H1 (cell line): ENCODE results near the gene CFAP141. TPM values are rescaled to one million over a fixed set of nuclear protein-coding genes. Genes with fewer than 3 reads are reported as not detected.

ENCODE experiments used
- CTCF ChIA-PET: fragments of 300-600 bp; sonication (Branson Sonifier 250); formaldehyde crosslinking; loops from one replicate; lab custom pipeline; 2021; ENCODE audit not compliant: partially characterized antibody; lab: Charles Lee
- POLR2A ChIA-PET: fragments of 300-600 bp; sonication (Branson Sonifier 250); formaldehyde crosslinking; loops from one replicate; lab custom pipeline; 2021; ENCODE audit warnings: inconsistent platforms; ENCODE audit not compliant: partially characterized antibody; lab: Charles Lee
- DNase-seq, 2 experiments: peaks; one replicate each; pipeline versions ENCODE4 v3.0.0 to v3.0.0-alpha.2; 2010 to 2022; ENCODE audit warnings: low spot score in 2 of 2, low read depth in 1 of 2, mixed read lengths in 1 of 2
- FAIRE-seq: peaks from 2 replicates; lab custom pipeline; 2011; peaks lifted over from hg19 to GRCh38; lab: Jason Lieb, UNC
- H2AFZ ChIP-seq: 2 replicates; pipeline ENCODE4 v1.8.1; 2012; ENCODE audit warnings: low read length, inconsistent platforms
- H2AK5ac ChIP-seq: 2 replicates; pipeline ENCODE4 v1.6.1; 2013; ENCODE audit warnings: low read depth, low read length
- H2BK120ac ChIP-seq: replicated peaks from 2 replicates; pipeline ENCODE3; 2013; ENCODE audit warnings: low read depth, low read length, inconsistent platforms
- H2BK12ac ChIP-seq: 2 replicates; pipeline ENCODE4 v1.6.1; 2013; ENCODE audit warnings: low read depth, low read length
- H2BK15ac ChIP-seq: 2 replicates; pipeline ENCODE4 v1.6.1; 2013; ENCODE audit warnings: low read length
- H2BK20ac ChIP-seq: 2 replicates; pipeline ENCODE4 v1.6.1; 2013; ENCODE audit warnings: low read length
- H2BK5ac ChIP-seq: 2 replicates; pipeline ENCODE4 v1.6.1; 2013; ENCODE audit warnings: low read depth, low read length
- H3K14ac ChIP-seq: 2 replicates; pipeline ENCODE4 v1.6.1; 2013; ENCODE audit warnings: inconsistent platforms; ENCODE audit not compliant: insufficient read length
- H3K18ac ChIP-seq: 2 replicates; pipeline ENCODE4 v1.6.1; 2013; ENCODE audit warnings: low read length; ENCODE audit errors: extremely low read depth
- H3K23ac ChIP-seq: 2 replicates; pipeline ENCODE4 v1.6.1; 2013; ENCODE audit warnings: inconsistent platforms; ENCODE audit not compliant: insufficient read length
- H3K23me2 ChIP-seq: 2 replicates; pipeline ENCODE4 v1.6.1; 2013; ENCODE audit warnings: low read depth, low read length
- H3K27ac ChIP-seq: 2 replicates; pipeline ENCODE4 v1.6.1; 2011; ENCODE audit warnings: low read depth, low read length, inconsistent platforms
- H3K27me3 ChIP-seq, 4 experiments: replicated peaks in 1 of 4; 1 replicate in 1 of 4; 2 replicates in 3 of 4; pipeline versions ENCODE4 v1.6.1 to v1.8.1; 2011 to 2013; ENCODE audit warnings: low read length in 3 of 4, mild to moderate bottlenecking in 3 of 4, inconsistent platforms in 2 of 4, mixed read lengths in 2 of 4, moderate library complexity in 1 of 4; ENCODE audit not compliant: control insufficient read depth in 3 of 4, insufficient read depth in 3 of 4; ENCODE audit errors: extremely low read depth in 1 of 4
- H3K36me3 ChIP-seq, 4 experiments: 2 replicates each; pipeline versions ENCODE4 v1.6.1 to v1.8.1; 2011 to 2013; ENCODE audit warnings: mild to moderate bottlenecking in 4 of 4, low read length in 3 of 4, moderate library complexity in 2 of 4, control low read depth in 1 of 4, inconsistent platforms in 1 of 4; ENCODE audit not compliant: insufficient read depth in 4 of 4, control insufficient read depth in 2 of 4
- H3K4ac ChIP-seq: replicated peaks from 2 replicates; pipeline ENCODE3; 2013; ENCODE audit warnings: low read length, low read depth, mixed read lengths, inconsistent platforms; ENCODE audit not compliant: insufficient read length
- H3K4me1 ChIP-seq, 4 experiments: replicated peaks in 1 of 4; 1 replicate in 1 of 4; 2 replicates in 3 of 4; pipeline versions ENCODE4 v1.6.1 to v1.8.1; 2011 to 2013; ENCODE audit warnings: low read length in 3 of 4, inconsistent platforms in 2 of 4, mixed read lengths in 1 of 4; ENCODE audit not compliant: insufficient read depth in 4 of 4, control insufficient read depth in 3 of 4
- H3K4me2 ChIP-seq, 2 experiments: 2 replicates each; pipeline versions ENCODE4 v1.6.1 to v1.8.1; 2011 to 2013; ENCODE audit warnings: low read depth in 2 of 2, low read length in 2 of 2, control low read depth in 1 of 2, inconsistent platforms in 1 of 2, mild to moderate bottlenecking in 1 of 2; ENCODE audit not compliant: insufficient read depth in 1 of 2
- H3K4me3 ChIP-seq, 4 experiments: fragments of 200-600, 300-600 bp in 1 of 4; sonication (generic), shearing (Covaris generic), sonication (Bioruptor Twin) in 1 of 4; 2 replicates each; pipeline versions ENCODE4 v1.5.1 to v1.8.1; 2011 to 2016; ENCODE audit warnings: low read length in 4 of 4, low read depth in 3 of 4, control low read depth in 2 of 4, inconsistent platforms in 2 of 4, mild to moderate bottlenecking in 2 of 4, mixed read lengths in 1 of 4, moderate library complexity in 1 of 4; ENCODE audit not compliant: insufficient read depth in 2 of 4; ENCODE audit errors: extremely low read depth in 1 of 4
- H3K56ac ChIP-seq: replicated peaks from 2 replicates; pipeline ENCODE3; 2013; ENCODE audit warnings: low read depth, mild to moderate bottlenecking, mixed read lengths, low read length, inconsistent platforms; ENCODE audit not compliant: insufficient read length
- H3K79me1 ChIP-seq: 2 replicates; pipeline ENCODE4 v1.6.1; 2013; ENCODE audit warnings: low read depth, low read length, control low read depth
- H3K79me2 ChIP-seq, 2 experiments: 2 replicates each; pipeline versions ENCODE4 v1.6.1 to v1.8.1; 2012 to 2013; ENCODE audit warnings: low read length in 2 of 2, mild to moderate bottlenecking in 2 of 2, inconsistent platforms in 1 of 2; ENCODE audit not compliant: insufficient read depth in 2 of 2, control insufficient read depth in 1 of 2
- H3K9ac ChIP-seq, 4 experiments: replicated peaks in 1 of 4; 1 replicate in 1 of 4; 2 replicates in 3 of 4; pipeline versions ENCODE4 v1.6.1 to v1.8.1; 2011 to 2013; ENCODE audit warnings: low read depth in 3 of 4, low read length in 3 of 4, control low read depth in 2 of 4, mild to moderate bottlenecking in 2 of 4, moderate library complexity in 2 of 4, inconsistent platforms in 1 of 4; ENCODE audit errors: extremely low read depth in 1 of 4
- H3K9me3 ChIP-seq, 2 experiments: 2 replicates each; pipeline versions ENCODE4 v1.6.1 to v1.8.1; 2012 to 2013; ENCODE audit warnings: mild to moderate bottlenecking in 2 of 2, moderate library complexity in 2 of 2, control low read depth in 1 of 2, inconsistent platforms in 1 of 2, low read depth in 1 of 2, low read length in 1 of 2, mixed read lengths in 1 of 2; ENCODE audit not compliant: insufficient read depth in 2 of 2
- H4K20me1 ChIP-seq, 2 experiments: replicated peaks in 1 of 2; 2 replicates each; pipeline versions ENCODE3 to v1.8.1; 2011 to 2013; ENCODE audit warnings: inconsistent platforms in 2 of 2, low read length in 2 of 2, mild to moderate bottlenecking in 1 of 2; ENCODE audit not compliant: insufficient read depth in 2 of 2, control insufficient read depth in 1 of 2
- H4K5ac ChIP-seq: 2 replicates; pipeline ENCODE4 v1.6.1; 2013; ENCODE audit warnings: low read length, low read depth, mixed read lengths, inconsistent platforms; ENCODE audit not compliant: insufficient read length
- H4K8ac ChIP-seq: 2 replicates; pipeline ENCODE4 v1.8.0; 2013; ENCODE audit warnings: mild to moderate bottlenecking, moderate library complexity, low read length, inconsistent platforms; ENCODE audit not compliant: insufficient read depth; ENCODE audit errors: extremely low read depth
- H4K91ac ChIP-seq: replicated peaks from 2 replicates; pipeline ENCODE3; 2013; ENCODE audit warnings: low read length, mixed read lengths, inconsistent platforms; ENCODE audit not compliant: insufficient read length
- BACH1 ChIP-seq: IDR thresholded peaks from 2 replicates; pipeline ENCODE4 v1.6.1; 2012; ENCODE audit warnings: low read length, improper control_type of control experiment
- CTCF ChIP-seq, 3 experiments: IDR thresholded peaks; 1 replicate in 2 of 3; 2 replicates in 1 of 3; pipeline versions ENCODE4 v1.5.1 to v1.6.1; 2011; ENCODE audit warnings: low read length in 3 of 3, mild to moderate bottlenecking in 3 of 3, inconsistent platforms in 2 of 3, low read depth in 1 of 3, moderate library complexity in 1 of 3; ENCODE audit not compliant: insufficient read depth in 1 of 3; ENCODE audit errors: control extremely low read depth in 1 of 3
- WGBS, 2 experiments: shearing (Covaris generic) in 1 of 2; methylation state at CpG; one replicate each; pipeline versions ENCODE4 v1.1.6 to v1.1.7; 2013 to 2015; ENCODE audit warnings: low lambda C conversion rate in 2 of 2, mixed read lengths in 2 of 2, inconsistent platforms in 1 of 2, low coverage in 1 of 2, missing lambda C conversion rate in 1 of 2; ENCODE audit not compliant: insufficient replicate concordance in 2 of 2, insufficient coverage in 1 of 2, insufficient read length in 1 of 2; ENCODE audit errors: extremely low coverage in 1 of 2, missing lambda C conversion rate in 1 of 2; 5-methylcytosine and 5-hydroxymethylcytosine counted together
- polyA plus RNA-seq, 7 experiments: library from polyadenylated mRNA; depleted of rRNA in 3 of 7; stranded (reverse) in 5 of 7; unstranded in 2 of 7; fragments of >200 nt in 5 of 7; fragments of 200-250 nt in 2 of 7; gene quantifications; 1 replicate in 5 of 7; 2 replicates in 1 of 7; 4 replicates in 1 of 7; pipeline versions ENCODE4 v1.2.1 to v1.2.3, GENCODE V29; 2011 to 2013; ENCODE audit warnings: missing spikeins in 2 of 7, mixed read lengths in 2 of 7
- total RNA-seq: library from RNA; stranded (reverse); fragmentation: NEBNext Ultra II Directional; extraction: Animal tissue kit (Norgen Biotek cat#: 25700); gene quantifications from 2 replicates; pipeline ENCODE4 v1.2.1, GENCODE V29; 2021
- TF ChIP-seq, protein P1 (sequence below): IDR thresholded peaks from 2 replicates; pipeline ENCODE4 v1.6.1; 2012; ENCODE audit warnings: inconsistent platforms

The CFAP141 gene
- total and polyA plus RNA-seq, 2 of the 8 experiments (the other 6 are each of a cell fraction or from before 2014, with no cell fraction given) = not detected

DNA sequence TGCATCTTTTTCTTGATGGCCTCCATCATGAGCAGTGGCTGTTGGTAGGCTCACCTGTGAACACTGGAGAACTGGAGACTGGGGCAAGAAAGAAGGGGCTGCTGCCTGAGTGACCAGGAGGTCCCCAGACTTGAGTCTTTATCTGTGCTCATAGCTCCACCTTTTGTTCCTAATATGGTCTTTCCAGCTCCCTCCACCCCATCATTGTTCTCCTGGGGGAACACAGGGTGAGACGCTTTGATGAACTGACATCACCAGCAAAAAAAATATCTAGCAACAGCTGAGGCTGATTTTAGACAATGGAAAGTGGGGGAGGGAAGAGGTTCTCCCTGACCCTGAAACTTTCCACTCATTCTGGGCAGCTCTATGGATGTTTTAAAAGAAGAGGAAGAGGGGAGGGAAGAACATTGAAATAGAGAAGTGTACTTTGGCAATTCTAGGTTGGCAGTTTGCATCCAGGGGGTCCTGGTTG is 14.1 kb downstream of the CFAP141 start, which contains the start of gene TPM3:
Gene TPM3 (minus strand): TSS at position 111 of the 472 bp plus-strand sequence. CDS start 82 bp downstream, at position 29.
- no peak within 1 kb of the TSS for H2BK120ac ChIP-seq
- ChIA-PET POLR2A (interaction anchor here (0.7 to 2.8 kb wide), 9 partner anchors 8 to 202 kb away, joined by 3 to 14 read pairs (median 3); partner anchors contain the start of gene RPS27), CTCF (interaction anchor here (0.6 to 4.3 kb wide), 7 partner anchors 7 to 143 kb away, joined by 3 to 19 read pairs (median 3); no protein-coding TSS in a partner anchor)
- H3K23me2 ChIP-seq = no peaks in the 10 kb centered on the region
- H2BK12ac ChIP-seq = 0 out of 2 replicates have a peak within 1 kb of the TSS, but pooled peaks have one; percentile 56
- H4K8ac ChIP-seq = no peak within 1 kb of the TSS; the same call in 1 of the 2 replicates
- H3K27me3 ChIP-seq = no peaks in the 10 kb centered on the region
- no peak within 1 kb of the TSS for H3K56ac ChIP-seq
- H3K4me3 ChIP-seq = no peak within 1 kb of the TSS
- no peaks in the 10 kb centered on the region for H3K79me1 ChIP-seq
- peak within 1 kb of the TSS; percentile 62; the same call in 1 of the 2 replicates for H2BK20ac ChIP-seq
- H2BK5ac ChIP-seq = no peak within 1 kb of the TSS
- no peak for DNase-seq
- H2BK15ac ChIP-seq = peak within 1 kb of the TSS; percentile 68; the same call in 1 of the 2 replicates
- H4K20me1 ChIP-seq = no peaks in the 10 kb centered on the region
- no peak for FAIRE-seq
- no peak within 1 kb of the TSS for H3K27ac ChIP-seq
- no peak within 1 kb of the TSS for H4K91ac ChIP-seq
- H3K4me1 ChIP-seq = peaks cover 0 to 9% (median 3%) of the 10 kb centered on the region in 4 experiments; a peak in 4 of 7 replicates
- H3K4me2 ChIP-seq = no peak within 1 kb of the TSS
- H3K14ac ChIP-seq = no peak within 1 kb of the TSS
- no peak for TF ChIP-seq BACH1
- no peak for TF ChIP-seq CTCF (IDR thresholded peaks at IDR 0.05; ENCODE audit: control extremely low read depth in 1 of 3, insufficient read depth in 1 of 3, low read depth in 1 of 3, low read length in 3 of 3)
- TF ChIP-seq, protein P1, sequence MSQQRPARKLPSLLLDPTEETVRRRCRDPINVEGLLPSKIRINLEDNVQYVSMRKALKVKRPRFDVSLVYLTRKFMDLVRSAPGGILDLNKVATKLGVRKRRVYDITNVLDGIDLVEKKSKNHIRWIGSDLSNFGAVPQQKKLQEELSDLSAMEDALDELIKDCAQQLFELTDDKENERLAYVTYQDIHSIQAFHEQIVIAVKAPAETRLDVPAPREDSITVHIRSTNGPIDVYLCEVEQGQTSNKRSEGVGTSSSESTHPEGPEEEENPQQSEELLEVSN = no peak
- TF ChIP-seq, all 59 proteins: peak for 0
- Histone ChIP-seq H4K5ac (no peak within 1 kb of the TSS), H3K36me3 (no peaks in the 10 kb centered on the region), H3K79me2 (no peaks in the 10 kb centered on the region), H2AFZ (no peak within 1 kb of the TSS), H3K18ac (0 out of 2 replicates have a peak within 1 kb of the TSS, but pooled peaks have one; percentile 21), H3K4ac (no peak within 1 kb of the TSS), H3K9me3 (no peaks in the 10 kb centered on the region), H3K9ac (no peak within 1 kb of the TSS), H3K23ac (no peak within 1 kb of the TSS), H2AK5ac (no peak within 1 kb of the TSS)
- WGBS, 2 experiments = 53% methylated on average over 1 of the region's 1 CpG; no CpG with 5 or more reads in 1 of the 2 experiments
